ENCODE data around the gene RTN1.

Gene RTN1

GRCh38 chr14:59754256-59754655 is 116.3 kb downstream of the RTN1 start:
- in situ Hi-C loops (cut with MboI; ENCODE audit: low sequenced_read_pairs) = no loop called here
- Histone ChIP-seq H3K36me3 (replicated peaks) (no peaks in the 10 kb centered on the region), H3K9me3 (no peaks in the 10 kb centered on the region), H3K4me3 (no peak overlapping the region), H3K27me3 (ENCODE audit: low read depth) (no peaks in the 10 kb centered on the region), H3K4me1 (no peaks in the 10 kb centered on the region)
- DNase-seq (ENCODE audit: low spot score in 2 of 2) = no peak

- Histone ChIP-seq H3K36me3 (replicated peaks) (no peaks in the 10 kb centered on the region), H3K9me3 (no peaks in the 10 kb centered on the region), H3K4me1 (no peaks in the 10 kb centered on the region), H3K4me3 (no peak overlapping the region), H3K27me3 (ENCODE audit: low read depth) (no peaks in the 10 kb centered on the region)
- DNase-seq (ENCODE audit: low spot score in 2 of 2) = no peak
- in situ Hi-C loops (cut with MboI; ENCODE audit: low sequenced_read_pairs) = no loop called here
Measured at GRCh38 chr14:59753512-59753911, 117.1 kb downstream of the RTN1 start.

- H3K36me3 ChIP-seq (replicated peaks) = no peaks in the 10 kb centered on the region
- no peak for DNase-seq (ENCODE audit: low spot score in 2 of 2)
- H3K27me3 ChIP-seq (ENCODE audit: low read depth) = no peaks in the 10 kb centered on the region
- no peaks in the 10 kb centered on the region for H3K9me3 ChIP-seq
- H3K4me1 ChIP-seq = no peaks in the 10 kb centered on the region
- H3K4me3 ChIP-seq = no peak overlapping the region
- in situ Hi-C loops (cut with MboI; ENCODE audit: low sequenced_read_pairs) = no loop called here
Measured at GRCh38 chr14:59751578-59751977, 119.0 kb downstream of the RTN1 start.

GRCh38 chr14:59739794-59740193 is 130.8 kb downstream of the RTN1 start:
- H3K27me3 ChIP-seq (ENCODE audit: low read depth) = no peaks in the 10 kb centered on the region
- H3K4me1 ChIP-seq = no peaks in the 10 kb centered on the region
- H3K36me3 ChIP-seq (replicated peaks) = no peaks in the 10 kb centered on the region
- H3K4me3 ChIP-seq = no peak overlapping the region
- DNase-seq (ENCODE audit: low spot score in 2 of 2) = no peak
- in situ Hi-C loops (cut with MboI; ENCODE audit: low sequenced_read_pairs) = no loop called here
- H3K9me3 ChIP-seq = no peaks in the 10 kb centered on the region

GRCh38 chr14:59728304-59728703 is 142.3 kb downstream of the RTN1 start:
- Histone ChIP-seq H3K36me3 (replicated peaks) (no peaks in the 10 kb centered on the region), H3K9me3 (no peaks in the 10 kb centered on the region), H3K4me3 (no peak overlapping the region), H3K27me3 (ENCODE audit: low read depth) (no peaks in the 10 kb centered on the region), H3K4me1 (no peaks in the 10 kb centered on the region)
- no peak for DNase-seq (ENCODE audit: low spot score in 2 of 2)
- in situ Hi-C loops (cut with MboI; ENCODE audit: low sequenced_read_pairs) = no loop called here

GRCh38 chr14:59727073-59727661 is 143.4 kb downstream of the RTN1 start:
- no peaks in the 10 kb centered on the region for H3K4me1 ChIP-seq
- DNase-seq (ENCODE audit: low spot score in 2 of 2) = no peak
- no peaks in the 10 kb centered on the region for H3K9me3 ChIP-seq
- no peak overlapping the region for H3K4me3 ChIP-seq
- no peaks in the 10 kb centered on the region for H3K36me3 ChIP-seq (replicated peaks)
- H3K27me3 ChIP-seq (ENCODE audit: low read depth) = no peaks in the 10 kb centered on the region
- in situ Hi-C loops (cut with MboI; ENCODE audit: low sequenced_read_pairs) = no loop called here

GRCh38 chr14:59711080-59711479 is 159.5 kb downstream of the RTN1 start:
- no peaks in the 10 kb centered on the region for H3K36me3 ChIP-seq (replicated peaks)
- H3K9me3 ChIP-seq = no peaks in the 10 kb centered on the region
- H3K27me3 ChIP-seq (ENCODE audit: low read depth) = no peaks in the 10 kb centered on the region
- no peak for DNase-seq (ENCODE audit: low spot score in 2 of 2)
- no peak overlapping the region for H3K4me3 ChIP-seq
- in situ Hi-C loops (cut with MboI; ENCODE audit: low sequenced_read_pairs) = no loop called here
- no peaks in the 10 kb centered on the region for H3K4me1 ChIP-seq

GRCh38 chr14:59707778-59708561 is 162.6 kb downstream of the RTN1 start:
- no peaks in the 10 kb centered on the region for H3K36me3 ChIP-seq (replicated peaks)
- no peaks in the 10 kb centered on the region for H3K4me1 ChIP-seq
- H3K4me3 ChIP-seq = no peak overlapping the region
- no peak for DNase-seq (ENCODE audit: low spot score in 2 of 2)
- H3K27me3 ChIP-seq (ENCODE audit: low read depth) = no peaks in the 10 kb centered on the region
- H3K9me3 ChIP-seq = no peaks in the 10 kb centered on the region
- in situ Hi-C loops (cut with MboI; ENCODE audit: low sequenced_read_pairs) = no loop called here

- H3K4me3 ChIP-seq = no peak overlapping the region
- H3K9me3 ChIP-seq = no peaks in the 10 kb centered on the region
- no peaks in the 10 kb centered on the region for H3K4me1 ChIP-seq
- in situ Hi-C loops (cut with MboI; ENCODE audit: low sequenced_read_pairs) = no loop called here
- no peaks in the 10 kb centered on the region for H3K27me3 ChIP-seq (ENCODE audit: low read depth)
- H3K36me3 ChIP-seq (replicated peaks) = no peaks in the 10 kb centered on the region
- no peak for DNase-seq (ENCODE audit: low spot score in 2 of 2)
Measured at GRCh38 chr14:59705866-59706265, 164.7 kb downstream of the RTN1 start.

- Histone ChIP-seq H3K36me3 (replicated peaks) (no peaks in the 10 kb centered on the region), H3K4me3 (no peak overlapping the region), H3K27me3 (ENCODE audit: low read depth) (no peaks in the 10 kb centered on the region), H3K4me1 (no peaks in the 10 kb centered on the region), H3K9me3 (no peaks in the 10 kb centered on the region)
- DNase-seq (ENCODE audit: low spot score in 2 of 2) = no peak
- in situ Hi-C loops (cut with MboI; ENCODE audit: low sequenced_read_pairs) = no loop called here
Measured at GRCh38 chr14:59705245-59705644, 165.3 kb downstream of the RTN1 start.

GRCh38 chr14:59704054-59704645 is 166.4 kb downstream of the RTN1 start:
- Histone ChIP-seq H3K36me3 (replicated peaks) (no peaks in the 10 kb centered on the region), H3K27me3 (ENCODE audit: low read depth) (no peaks in the 10 kb centered on the region), H3K4me1 (no peaks in the 10 kb centered on the region), H3K9me3 (no peaks in the 10 kb centered on the region), H3K4me3 (no peak overlapping the region)
- in situ Hi-C loops (cut with MboI; ENCODE audit: low sequenced_read_pairs) = no loop called here
- DNase-seq (ENCODE audit: low spot score in 2 of 2) = no peak

- in situ Hi-C loops (cut with MboI; ENCODE audit: low sequenced_read_pairs) = no loop called here
- no peak for DNase-seq (ENCODE audit: low spot score in 2 of 2)
- H3K27me3 ChIP-seq (ENCODE audit: low read depth) = no peaks in the 10 kb centered on the region
Measured at GRCh38 chr14:59699442-59699841, 171.1 kb downstream of the RTN1 start.

GRCh38 chr14:59698793-59699192 is 171.8 kb downstream of the RTN1 start:
- in situ Hi-C loops (cut with MboI; ENCODE audit: low sequenced_read_pairs) = no loop called here
- no peak for DNase-seq (ENCODE audit: low spot score in 2 of 2)

More at GRCh38 chr14:59699442-59699841, 171.1 kb downstream of the RTN1 start:
- Histone ChIP-seq H3K4me1 (no peaks in the 10 kb centered on the region), H3K9me3 (no peaks in the 10 kb centered on the region), H3K4me3 (no peak overlapping the region), H3K36me3 (replicated peaks) (no peaks in the 10 kb centered on the region)

GRCh38 chr14:59695198-59695597 is 175.4 kb downstream of the RTN1 start:
- no peak for DNase-seq (ENCODE audit: low spot score in 2 of 2)
- no peak overlapping the region for H3K4me3 ChIP-seq
- in situ Hi-C loops (cut with MboI; ENCODE audit: low sequenced_read_pairs) = no loop called here
- no peaks in the 10 kb centered on the region for H3K4me1 ChIP-seq
- no peaks in the 10 kb centered on the region for H3K27me3 ChIP-seq (ENCODE audit: low read depth)
- H3K36me3 ChIP-seq (replicated peaks) = no peaks in the 10 kb centered on the region
- no peaks in the 10 kb centered on the region for H3K9me3 ChIP-seq

More at GRCh38 chr14:59698793-59699192, 171.8 kb downstream of the RTN1 start:
- Histone ChIP-seq H3K4me3 (no peak overlapping the region), H3K4me1 (no peaks in the 10 kb centered on the region), H3K9me3 (no peaks in the 10 kb centered on the region), H3K27me3 (ENCODE audit: low read depth) (no peaks in the 10 kb centered on the region), H3K36me3 (replicated peaks) (no peaks in the 10 kb centered on the region)

Data from HAP-1 (cell line).